ENCODE data around the gene MAP4K2. TPM values are rescaled to one million over a fixed set of nuclear protein-coding genes. Genes with fewer than 3 reads are reported as not detected.

Gene MAP4K2
- total and polyA plus RNA-seq, 2 donors: 23.9 to 37.6 TPM

GRCh38 chr11:64799623-64800302 is 3.3 kb downstream of the MAP4K2 start:
- H3K4me1 ChIP-seq (ENCODE audit: control insufficient read depth in 2 of 2, insufficient read depth in 2 of 2, low read length in 2 of 2): peaks cover 18 to 36% of the 10 kb centered on the region in 2 donors
- peaks cover 43 to 47% of the 10 kb centered on the region in 2 donors for H3K36me3 ChIP-seq (ENCODE audit: control insufficient read depth in 2 of 2, insufficient read depth in 2 of 2, low read length in 1 of 2)
- H3K4me3 ChIP-seq (ENCODE audit: low read length in 2 of 2): no peak overlapping the region
- H3K9me3 ChIP-seq (ENCODE audit: control insufficient read depth in 2 of 2, insufficient read depth in 1 of 2, low read length in 1 of 2): peaks cover 0 to 2% of the 10 kb centered on the region in 2 donors
- H3K27ac ChIP-seq (ENCODE audit: low read depth in 1 of 2, low read length in 1 of 2): peak overlapping the region in 1 of 2 donors; percentile 37
- WGBS: 89% methylated on average over 14 of the region's 14 CpGs
- no peaks in the 10 kb centered on the region for H3K27me3 ChIP-seq (ENCODE audit: control insufficient read depth in 2 of 2, insufficient read depth in 1 of 2, low read length in 1 of 2)
- no peak for DNase-seq (ENCODE audit: low read depth in 6 of 9, low spot score in 9 of 9)

GRCh38 chr11:64799256-64799622 is 3.8 kb downstream of the MAP4K2 start:
- peaks cover 0 to 2% of the 10 kb centered on the region in 2 donors for H3K9me3 ChIP-seq (ENCODE audit: control insufficient read depth in 2 of 2, insufficient read depth in 1 of 2, low read length in 1 of 2)
- no peak for DNase-seq (ENCODE audit: low read depth in 6 of 9, low spot score in 9 of 9)
- no peaks in the 10 kb centered on the region for H3K27me3 ChIP-seq (ENCODE audit: control insufficient read depth in 2 of 2, insufficient read depth in 1 of 2, low read length in 1 of 2)
- H3K4me3 ChIP-seq (ENCODE audit: low read length in 2 of 2): no peak overlapping the region
- peaks cover 18 to 35% of the 10 kb centered on the region in 2 donors for H3K4me1 ChIP-seq (ENCODE audit: control insufficient read depth in 2 of 2, insufficient read depth in 2 of 2, low read length in 2 of 2)
- H3K36me3 ChIP-seq (ENCODE audit: control insufficient read depth in 2 of 2, insufficient read depth in 2 of 2, low read length in 1 of 2): peaks cover 42 to 46% of the 10 kb centered on the region in 2 donors
- WGBS: 95% methylated on average over 7 of the region's 7 CpGs
- H3K27ac ChIP-seq (ENCODE audit: low read depth in 1 of 2, low read length in 1 of 2): no peak overlapping the region

GRCh38 chr11:64796757-64797541 is 6.1 kb downstream of the MAP4K2 start:
- Histone ChIP-seq H3K4me3 (ENCODE audit: low read length in 2 of 2) (no peak overlapping the region), H3K9me3 (ENCODE audit: control insufficient read depth in 2 of 2, insufficient read depth in 1 of 2, low read length in 1 of 2) (no peaks in the 10 kb centered on the region), H3K27me3 (ENCODE audit: control insufficient read depth in 2 of 2, insufficient read depth in 1 of 2, low read length in 1 of 2) (no peaks in the 10 kb centered on the region), H3K36me3 (ENCODE audit: control insufficient read depth in 2 of 2, insufficient read depth in 2 of 2, low read length in 1 of 2) (peaks cover 49 to 62% of the 10 kb centered on the region in 2 donors), H3K27ac (ENCODE audit: low read depth in 1 of 2, low read length in 1 of 2) (no peak overlapping the region), H3K4me1 (ENCODE audit: control insufficient read depth in 2 of 2, insufficient read depth in 2 of 2, low read length in 2 of 2) (peaks cover 9 to 27% of the 10 kb centered on the region in 2 donors)
- WGBS: 96% methylated on average over 19 of the region's 19 CpGs
- no peak for DNase-seq (ENCODE audit: low read depth in 6 of 9, low spot score in 9 of 9)

- peaks cover 2 to 19% of the 10 kb centered on the region in 2 donors for H3K4me1 ChIP-seq (ENCODE audit: control insufficient read depth in 2 of 2, insufficient read depth in 2 of 2, low read length in 2 of 2)
- no peak overlapping the region for H3K4me3 ChIP-seq (ENCODE audit: low read length in 2 of 2)
- peaks cover 52 to 69% of the 10 kb centered on the region in 2 donors for H3K36me3 ChIP-seq (ENCODE audit: control insufficient read depth in 2 of 2, insufficient read depth in 2 of 2, low read length in 1 of 2)
- H3K27ac ChIP-seq (ENCODE audit: low read depth in 1 of 2, low read length in 1 of 2): no peak overlapping the region
- H3K9me3 ChIP-seq (ENCODE audit: control insufficient read depth in 2 of 2, insufficient read depth in 1 of 2, low read length in 1 of 2): no peaks in the 10 kb centered on the region
- WGBS: 82% methylated on average over 19 of the region's 19 CpGs
- H3K27me3 ChIP-seq (ENCODE audit: control insufficient read depth in 2 of 2, insufficient read depth in 1 of 2, low read length in 1 of 2): no peaks in the 10 kb centered on the region
- DNase-seq (ENCODE audit: low read depth in 6 of 9, low spot score in 9 of 9): no peak
These were observed 6.8 kb downstream of the MAP4K2 start for GRCh38 chr11:64796047-64796756.

GRCh38 chr11:64794526-64794925 is 8.5 kb downstream of the MAP4K2 start:
- Histone ChIP-seq H3K27ac (ENCODE audit: low read depth in 1 of 2, low read length in 1 of 2) (no peak overlapping the region), H3K36me3 (ENCODE audit: control insufficient read depth in 2 of 2, insufficient read depth in 2 of 2, low read length in 1 of 2) (peaks cover 53 to 69% of the 10 kb centered on the region in 2 donors), H3K4me3 (ENCODE audit: low read length in 2 of 2) (no peak overlapping the region), H3K9me3 (ENCODE audit: control insufficient read depth in 2 of 2, insufficient read depth in 1 of 2, low read length in 1 of 2) (no peaks in the 10 kb centered on the region), H3K4me1 (ENCODE audit: control insufficient read depth in 2 of 2, insufficient read depth in 2 of 2, low read length in 2 of 2) (peaks cover 0 to 9% of the 10 kb centered on the region in 2 donors), H3K27me3 (ENCODE audit: control insufficient read depth in 2 of 2, insufficient read depth in 1 of 2, low read length in 1 of 2) (no peaks in the 10 kb centered on the region)
- WGBS: 98% methylated on average over 10 of the region's 10 CpGs
- DNase-seq (ENCODE audit: low read depth in 6 of 9, low spot score in 9 of 9): no peak

GRCh38 chr11:64793271-64794160 is 9.5 kb downstream of the MAP4K2 start:
- WGBS: 65% methylated on average over 11 of the region's 11 CpGs
- H3K36me3 ChIP-seq (ENCODE audit: control insufficient read depth in 2 of 2, insufficient read depth in 2 of 2, low read length in 1 of 2): peaks cover 50 to 69% of the 10 kb centered on the region in 2 donors

GRCh38 chr11:64792482-64792881 is 10.5 kb downstream of the MAP4K2 start:
- Histone ChIP-seq H3K4me1 (ENCODE audit: control insufficient read depth in 2 of 2, insufficient read depth in 2 of 2, low read length in 2 of 2) (peaks cover 0 to 12% of the 10 kb centered on the region in 2 donors), H3K36me3 (ENCODE audit: control insufficient read depth in 2 of 2, insufficient read depth in 2 of 2, low read length in 1 of 2) (peaks cover 50 to 73% of the 10 kb centered on the region in 2 donors), H3K27me3 (ENCODE audit: control insufficient read depth in 2 of 2, insufficient read depth in 1 of 2, low read length in 1 of 2) (no peaks in the 10 kb centered on the region), H3K4me3 (ENCODE audit: low read length in 2 of 2) (no peak overlapping the region), H3K9me3 (ENCODE audit: control insufficient read depth in 2 of 2, insufficient read depth in 1 of 2, low read length in 1 of 2) (no peaks in the 10 kb centered on the region), H3K27ac (ENCODE audit: low read depth in 1 of 2, low read length in 1 of 2) (no peak overlapping the region)
- no peak for DNase-seq (ENCODE audit: low read depth in 6 of 9, low spot score in 9 of 9)
- 99% methylated on average over 4 of the region's 4 CpGs for WGBS

More at GRCh38 chr11:64793271-64794160, 9.5 kb downstream of the MAP4K2 start:
- H3K9me3 ChIP-seq (ENCODE audit: control insufficient read depth in 2 of 2, insufficient read depth in 1 of 2, low read length in 1 of 2): no peaks in the 10 kb centered on the region
- H3K4me1 ChIP-seq (ENCODE audit: control insufficient read depth in 2 of 2, insufficient read depth in 2 of 2, low read length in 2 of 2): peaks cover 0 to 9% of the 10 kb centered on the region in 2 donors
- no peaks in the 10 kb centered on the region for H3K27me3 ChIP-seq (ENCODE audit: control insufficient read depth in 2 of 2, insufficient read depth in 1 of 2, low read length in 1 of 2)
- H3K27ac ChIP-seq (ENCODE audit: low read depth in 1 of 2, low read length in 1 of 2): peak overlapping the region in 1 of 2 donors; percentile 61
- no peak for DNase-seq (ENCODE audit: low read depth in 6 of 9, low spot score in 9 of 9)
- no peak overlapping the region for H3K4me3 ChIP-seq (ENCODE audit: low read length in 2 of 2)

- no peaks in the 10 kb centered on the region for H3K27me3 ChIP-seq (ENCODE audit: control insufficient read depth in 2 of 2, insufficient read depth in 1 of 2, low read length in 1 of 2)
- H3K36me3 ChIP-seq (ENCODE audit: control insufficient read depth in 2 of 2, insufficient read depth in 2 of 2, low read length in 1 of 2): peaks cover 45 to 66% of the 10 kb centered on the region in 2 donors
These were observed 11.2 kb downstream of the MAP4K2 start for GRCh38 chr11:64791781-64792291.

More at GRCh38 chr11:64791781-64792291, 11.2 kb downstream of the MAP4K2 start:
- Histone ChIP-seq H3K4me1 (ENCODE audit: control insufficient read depth in 2 of 2, insufficient read depth in 2 of 2, low read length in 2 of 2) (peaks cover 0 to 12% of the 10 kb centered on the region in 2 donors), H3K9me3 (ENCODE audit: control insufficient read depth in 2 of 2, insufficient read depth in 1 of 2, low read length in 1 of 2) (no peaks in the 10 kb centered on the region), H3K27ac (ENCODE audit: low read depth in 1 of 2, low read length in 1 of 2) (no peak overlapping the region), H3K4me3 (ENCODE audit: low read length in 2 of 2) (no peak overlapping the region)
- 98% methylated on average over 14 of the region's 14 CpGs for WGBS
- DNase-seq (ENCODE audit: low read depth in 6 of 9, low spot score in 9 of 9): no peak
